Activated CD4-positive, alpha-beta memory T cell treated with anti-CD3 and anti-CD28 coated beads, Interleukin-2, amount 10 ng/mL, durations not matched to agents 7 days and 5 days (primary cell): ENCODE results near the gene ZNF440. TPM values are rescaled to one million over a fixed set of nuclear protein-coding genes. Genes with fewer than 3 reads are reported as not detected.
"Not testable (repeated sequence)": the region's sequence is repeated elsewhere in the genome, so short reads cannot be mapped to it uniquely, and the experiment has no call there.

ENCODE experiments used
- CTCF ChIA-PET: fragments of 350-600 bp; sonication (Branson Sonifier 250); formaldehyde crosslinking; loops from one replicate; lab custom pipeline; 2021; ENCODE audit warnings: antibody characterized with exemption, inconsistent platforms; lab: Charles Lee
- POLR2A ChIA-PET: fragments of 350-600 bp; sonication (Branson Sonifier 250); formaldehyde crosslinking; loops from one replicate; lab custom pipeline; 2021; ENCODE audit warnings: antibody characterized with exemption; lab: Charles Lee
- DNase-seq: peaks from one replicate; pipeline ENCODE4 v3.0.0-alpha.2; 2020
- H3K27ac Mint-ChIP-seq: one replicate; pipeline ENCODE4 v1.8.0; 2021; ENCODE audit warnings: mild to moderate bottlenecking, mixed read lengths
- H3K27me3 Mint-ChIP-seq: one replicate; pipeline ENCODE4 v1.8.0; 2021; ENCODE audit warnings: mixed read lengths
- H3K36me3 Mint-ChIP-seq: one replicate; pipeline ENCODE4 v1.8.0; 2021; ENCODE audit warnings: low read depth, mixed read lengths
- H3K4me1 Mint-ChIP-seq: one replicate; pipeline ENCODE4 v1.8.0; 2021; ENCODE audit warnings: mixed read lengths
- H3K4me3 Mint-ChIP-seq: one replicate; pipeline ENCODE4 v1.8.0; 2021; ENCODE audit warnings: mild to moderate bottlenecking, mixed read lengths
- H3K9me3 Mint-ChIP-seq: one replicate; pipeline ENCODE4 v1.8.0; 2021; ENCODE audit warnings: mixed read lengths
- total RNA-seq, 2 experiments: library from RNA; stranded (reverse); gene quantifications; one replicate each; pipeline ENCODE4 v1.2.3, GENCODE V29; 2021

The ZNF440 gene
- total RNA-seq, 2 experiments from 2014 or later: 11.9 to 14.7 TPM

DNA sequence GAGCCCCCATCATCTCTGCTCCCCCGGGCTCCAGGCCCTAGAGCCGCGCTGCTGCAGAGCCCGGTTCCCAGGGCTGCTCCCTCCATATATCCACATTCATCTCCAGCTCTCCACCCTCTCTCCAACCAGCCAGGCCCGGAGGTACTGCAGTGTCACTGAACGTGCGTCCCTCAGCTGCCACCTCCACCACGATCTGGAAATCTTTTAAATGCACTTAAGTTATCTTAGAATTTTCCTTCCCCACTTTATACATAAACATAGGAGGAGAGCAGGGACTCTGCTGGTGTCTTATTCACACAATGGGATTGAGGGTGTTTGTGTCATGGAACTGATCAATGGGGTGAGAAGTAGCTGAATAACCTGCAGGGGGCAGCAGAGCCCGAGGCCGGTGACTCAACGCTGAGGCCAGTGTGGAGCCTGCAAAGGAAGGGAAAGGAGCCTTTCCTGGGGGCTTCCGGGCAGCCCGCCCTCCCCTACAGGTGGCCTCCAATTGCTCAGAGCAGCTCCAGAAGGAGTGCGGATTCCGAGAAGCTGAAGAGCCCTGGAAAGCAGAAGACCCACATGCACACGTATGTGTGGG is 65.7 kb downstream of the ZNF440 start:
- H3K27ac Mint-ChIP-seq, H3K36me3 Mint-ChIP-seq, H3K27me3 Mint-ChIP-seq, H3K4me3 Mint-ChIP-seq, H3K4me1 Mint-ChIP-seq: not testable (repeated sequence)
- ChIA-PET CTCF (interaction anchor here (0.7 to 3.0 kb wide), 4 partner anchors 43 to 187 kb away, joined by 3 to 10 read pairs (median 5); partner anchors contain the start of gene ZNF491), POLR2A (interaction anchor here (0.9 kb wide), 1 partner anchor 31 kb away, joined by 3 read pairs; the partner anchor contains the start of gene ZNF439)
- peaks cover 12% of the 10 kb centered on the region for H3K9me3 Mint-ChIP-seq
- DNase-seq: peak; percentile 54

GRCh38 chr19:11880598-11880997 is 66.5 kb downstream of the ZNF440 start:
- Mint-ChIP-seq H3K4me1 (peaks cover 2% of the 10 kb centered on the region), H3K4me3 (no peak overlapping the region)

DNA sequence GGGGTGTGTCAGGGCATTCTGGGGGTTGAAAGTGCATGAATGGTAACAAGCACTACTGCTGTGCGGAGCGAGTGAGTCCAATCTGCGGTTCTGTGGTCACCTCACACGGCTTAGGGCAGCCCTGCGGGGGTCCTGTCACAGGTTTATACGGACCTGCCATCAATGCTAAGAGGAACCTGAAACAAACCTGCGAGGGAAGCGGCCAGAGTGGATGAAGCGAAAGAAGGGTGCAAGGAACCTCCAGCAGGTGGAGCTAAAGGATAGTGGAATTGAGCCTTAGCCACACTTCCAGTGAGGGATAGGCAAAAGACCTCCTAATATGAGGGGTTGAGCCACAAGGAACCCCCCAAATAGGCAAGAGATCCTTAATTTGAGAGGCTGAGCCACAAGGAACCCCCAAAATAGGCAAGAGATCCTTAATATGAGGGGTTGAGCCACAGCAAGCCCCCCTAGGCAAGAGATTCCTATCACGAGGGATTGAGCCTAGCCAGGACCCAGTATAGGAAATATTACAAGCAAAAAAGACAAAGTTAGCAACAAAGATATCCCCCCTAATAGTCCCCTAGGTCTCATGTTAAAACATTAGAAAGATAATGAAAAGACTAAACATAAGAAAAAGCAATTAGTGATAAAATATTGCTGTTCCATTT is 67.2 kb downstream of the ZNF440 start:
- no peaks in the 10 kb centered on the region for H3K36me3 Mint-ChIP-seq
- DNase-seq: peak; percentile 68

More at GRCh38 chr19:11880598-11880997, 66.5 kb downstream of the ZNF440 start:
- Mint-ChIP-seq H3K36me3 (no peaks in the 10 kb centered on the region), H3K27me3 (no peaks in the 10 kb centered on the region), H3K9me3 (peaks cover 11% of the 10 kb centered on the region), H3K27ac (no peak overlapping the region)
- ChIA-PET CTCF (interaction anchor here (0.6 to 3.0 kb wide), 6 partner anchors 44 to 260 kb away, joined by 3 to 10 read pairs (median 4); partner anchors contain the start of genes ZNF20, ZNF491 and ZNF700), POLR2A (no interaction called here)
- DNase-seq: no peak

GRCh38 chr19:11882606-11883005 is 68.5 kb downstream of the ZNF440 start:
- Mint-ChIP-seq H3K9me3 (peaks cover 11% of the 10 kb centered on the region), H3K27ac (no peak overlapping the region), H3K27me3 (no peaks in the 10 kb centered on the region), H3K36me3 (no peaks in the 10 kb centered on the region), H3K4me1 (peaks cover 5% of the 10 kb centered on the region), H3K4me3 (no peak overlapping the region)
- DNase-seq: no peak
- CTCF ChIA-PET: interaction anchor here (1.2 to 3.1 kb wide), 4 partner anchors 42 to 258 kb away, joined by 6 to 13 read pairs (median 6); partner anchors contain the start of genes ZNF20, ZNF491 and ZNF700
- POLR2A ChIA-PET: no interaction called here

More for the DNA sequence above, 67.2 kb downstream of the ZNF440 start:
- ChIA-PET POLR2A (no interaction called here), CTCF (interaction anchor here (1.0 to 3.0 kb wide), 4 partner anchors 43 to 259 kb away, joined by 3 to 10 read pairs (median 6); partner anchors contain the start of genes ZNF20, ZNF491 and ZNF700)
- Mint-ChIP-seq H3K4me3 (no peak overlapping the region), H3K9me3 (peaks cover 12% of the 10 kb centered on the region), H3K27me3 (no peaks in the 10 kb centered on the region), H3K4me1 (peaks cover 2% of the 10 kb centered on the region), H3K27ac (no peak overlapping the region)

Other genes with a start within 250 kb of the ZNF440 start
- 10 to 100 TPM; 21.3 to 21.4 TPM for gene ACP5, start 236.6 kb upstream of the ZNF440 start, total RNA-seq
- 1 to 10 TPM; 6.1 to 6.7 TPM for gene ZNF627, start 216.8 kb upstream of the ZNF440 start, total RNA-seq
- 1 to 10 TPM; 4.0 to 4.9 TPM for gene ZNF823, start 75.3 kb upstream of the ZNF440 start, total RNA-seq
- 1 to 10 TPM; 8.3 to 8.9 TPM for gene ZNF441, start 47.3 kb upstream of the ZNF440 start, total RNA-seq
- under 1 TPM; 0.80 to 0.98 TPM for gene ZNF491, start 15.8 kb upstream of the ZNF440 start, total RNA-seq
- 1 to 10 TPM; 3.0 to 3.3 TPM for gene ZNF439, start 34.5 kb downstream of the ZNF440 start, total RNA-seq
- gene ZNF69, start 73.5 kb downstream of the ZNF440 start, total RNA-seq: 1 to 10 TPM; 2.3 to 2.7 TPM
- gene ZNF700, start 110.8 kb downstream of the ZNF440 start, total RNA-seq: 10 to 100 TPM; 19.1 to 20.4 TPM
- gene ZNF763, start 150.8 kb downstream of the ZNF440 start, total RNA-seq: 1 to 10 TPM; 1.4 to 2.2 TPM
- gene ZNF433, start 221.4 kb downstream of the ZNF440 start, total RNA-seq: under 1 TPM in 1 of 2 experiments, not detected in 1; 0.25 TPM
- gene ZNF878, start 238.7 kb downstream of the ZNF440 start, total RNA-seq: under 1 TPM; 0.15 to 0.28 TPM